CD14-positive monocyte (primary cell): ENCODE measurements around the gene PPP3CA. TPM values are rescaled to one million over a fixed set of nuclear protein-coding genes. Genes with fewer than 3 reads are reported as not detected.

ENCODE experiments used
- DNase-seq, 3 donors: peaks; one replicate each; pipeline ENCODE4 v3.0.0-alpha.2; 2011 to 2022
- H2AFZ ChIP-seq: 2 replicates; pipeline ENCODE4 v1.6.0; 2012; ENCODE audit warnings: mild to moderate bottlenecking, low read depth, low read length, inconsistent platforms; ENCODE audit not compliant: insufficient read depth, poor library complexity, severe bottlenecking
- H3K27ac ChIP-seq, 2 donors: 1 replicate in 1 of 2; 2 replicates in 1 of 2; pipeline ENCODE4 v1.5.1; 2012 to 2013; ENCODE audit warnings: low read length in 2 of 2, control low read depth in 1 of 2, inconsistent platforms in 1 of 2, low read depth in 1 of 2, mild to moderate bottlenecking in 1 of 2
- H3K27me3 ChIP-seq, 2 donors: one replicate each; pipeline versions ENCODE4 v1.6.0 to v1.6.1; 2011 to 2013; ENCODE audit warnings: low read length in 2 of 2; ENCODE audit not compliant: control insufficient read depth in 2 of 2, insufficient read depth in 2 of 2
- H3K36me3 ChIP-seq, 2 donors: replicated peaks in 1 of 2; 1 replicate in 1 of 2; 2 replicates in 1 of 2; pipeline versions ENCODE4 v1.5.1 to v1.6.1; 2012 to 2013; ENCODE audit warnings: low read length in 2 of 2, control low read depth in 1 of 2, inconsistent platforms in 1 of 2, mild to moderate bottlenecking in 1 of 2; ENCODE audit not compliant: insufficient read depth in 2 of 2, control insufficient read depth in 1 of 2
- H3K4me1 ChIP-seq, 2 donors: 1 replicate in 1 of 2; 2 replicates in 1 of 2; pipeline versions ENCODE4 v1.5.1 to v1.6.1; 2012 to 2013; ENCODE audit warnings: low read length in 2 of 2, control low read depth in 1 of 2, inconsistent platforms in 1 of 2, mild to moderate bottlenecking in 1 of 2, moderate library complexity in 1 of 2; ENCODE audit not compliant: insufficient read depth in 2 of 2, control insufficient read depth in 1 of 2
- H3K4me2 ChIP-seq: replicated peaks from 2 replicates; pipeline ENCODE3; 2012; ENCODE audit warnings: low read length, moderate library complexity, mild to moderate bottlenecking; ENCODE audit not compliant: poor library complexity, severe bottlenecking; ENCODE audit errors: extremely low read depth
- H3K4me3 ChIP-seq, 3 experiments: fragments of 200-600 bp in 1 of 3; sonication (generic) in 1 of 3; replicated peaks in 1 of 3; 1 replicate in 2 of 3; 2 replicates in 1 of 3; pipeline ENCODE4 v1.5.1; 2011 to 2013; ENCODE audit warnings: low read length in 3 of 3, mild to moderate bottlenecking in 3 of 3, control low read depth in 2 of 3, low read depth in 2 of 3, inconsistent platforms in 1 of 3, moderate library complexity in 1 of 3
- H3K79me2 ChIP-seq: 2 replicates; pipeline ENCODE4 v1.6.0; 2012; ENCODE audit warnings: mild to moderate bottlenecking, control low read depth, inconsistent platforms, low read length, moderate library complexity; ENCODE audit not compliant: insufficient read depth
- H3K9ac ChIP-seq: 2 replicates; pipeline ENCODE4 v1.6.0; 2017; ENCODE audit warnings: low read length, mild to moderate bottlenecking; ENCODE audit not compliant: insufficient read depth, poor library complexity, severe bottlenecking
- H3K9me3 ChIP-seq, 2 donors: replicated peaks in 1 of 2; 1 replicate in 1 of 2; 2 replicates in 1 of 2; pipeline versions ENCODE4 v1.5.1 to v1.6.1; 2012 to 2013; ENCODE audit warnings: low read length in 2 of 2, control low read depth in 1 of 2; ENCODE audit not compliant: control insufficient read depth in 1 of 2, insufficient read depth in 1 of 2
- H4K20me1 ChIP-seq: 2 replicates; pipeline ENCODE4 v1.6.0; 2012; ENCODE audit warnings: mild to moderate bottlenecking, low read length, control low read depth, moderate library complexity; ENCODE audit not compliant: insufficient read depth
- H3K27ac Mint-ChIP-seq, 7 donors: one replicate each; pipeline ENCODE4 v1.8.0; 2020; ENCODE audit warnings: mild to moderate bottlenecking in 7 of 7, mixed read lengths in 7 of 7, moderate library complexity in 6 of 7, inconsistent platforms in 2 of 7
- H3K27me3 Mint-ChIP-seq, 3 donors: one replicate each; pipeline ENCODE4 v1.8.0; 2021 to 2022; ENCODE audit warnings: low read depth in 3 of 3, mild to moderate bottlenecking in 3 of 3, mixed read lengths in 3 of 3, moderate library complexity in 3 of 3, inconsistent platforms in 1 of 3
- H3K36me3 Mint-ChIP-seq, 2 donors: one replicate each; pipeline ENCODE4 v1.8.0; 2020; ENCODE audit warnings: mixed read lengths in 2 of 2, inconsistent platforms in 1 of 2, mild to moderate bottlenecking in 1 of 2
- H3K4me1 Mint-ChIP-seq: one replicate; pipeline ENCODE4 v1.8.0; 2020; ENCODE audit warnings: mild to moderate bottlenecking, mixed read lengths
- H3K4me3 Mint-ChIP-seq, 2 donors: one replicate each; pipeline ENCODE4 v1.8.0; 2020; ENCODE audit warnings: mild to moderate bottlenecking in 2 of 2, mixed read lengths in 2 of 2, moderate library complexity in 1 of 2
- H3K9me3 Mint-ChIP-seq, 7 donors: one replicate each; pipeline ENCODE4 v1.8.0; 2020 to 2022; ENCODE audit warnings: mixed read lengths in 7 of 7, mild to moderate bottlenecking in 6 of 7, moderate library complexity in 6 of 7, inconsistent platforms in 2 of 7
- WGBS: methylation state at CpG from one replicate; pipeline ENCODE4 v1.1.5; 2013; ENCODE audit warnings: missing lambda C conversion rate; ENCODE audit not compliant: insufficient coverage; 5-methylcytosine and 5-hydroxymethylcytosine counted together
- intact Hi-C, 2 donors: fragments of 100-400 bp; cut with micrococcal nuclease; formaldehyde crosslinking; loops; one replicate each; pipeline versions ENCODE4 v1.15.0 to v1.15.1; 2023
- polyA plus RNA-seq, 3 donors: library from polyadenylated mRNA; depleted of rRNA in 1 of 3; unstranded in 2 of 3; stranded (reverse) in 1 of 3; fragments of 300-500 nt in 2 of 3; fragments of >200 nt in 1 of 3; fragmentation: Illumina TruSeq in 2 of 3; gene quantifications; 1 replicate in 2 of 3; 2 replicates in 1 of 3; pipeline ENCODE4 v1.2.3, GENCODE V29; 2012 to 2021
- TF ChIP-seq, protein P1 (sequence below): fragments of 200-600 bp; IDR thresholded peaks from one replicate; pipeline ENCODE4 v1.8.0; 2022; ENCODE audit warnings: antibody characterized with exemption, mild to moderate bottlenecking

Gene PPP3CA
- polyA plus RNA-seq, 3 donors, result 5.1 to 9.7 (median 8.9) TPM

DNA sequence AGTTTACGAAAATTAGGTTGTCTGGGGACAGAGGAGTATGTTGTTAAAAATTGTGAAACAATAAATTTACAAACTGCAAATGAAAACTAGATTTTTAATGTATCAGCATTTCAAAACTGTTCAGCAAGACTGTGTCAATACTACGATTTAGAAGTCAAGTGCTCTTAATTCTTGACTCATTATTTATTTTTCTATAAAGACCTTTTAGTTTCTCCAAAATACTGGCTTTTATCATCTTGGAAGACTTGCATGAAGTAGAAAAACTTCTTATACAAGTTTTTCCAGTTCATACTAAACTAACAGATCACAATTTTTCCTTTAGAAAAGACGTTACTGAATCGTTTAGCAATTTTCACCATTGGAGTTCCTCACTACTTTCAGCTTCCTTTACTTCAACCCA is 231.4 kb downstream of the PPP3CA start:
- no peak for DNase-seq
- WGBS, result 100% methylated on average over 1 of the region's 4 CpGs
- no peak overlapping the region for H3K9ac ChIP-seq
- Mint-ChIP-seq H3K36me3 (peaks cover 0 to 4% of the 10 kb centered on the region in 2 donors), H3K4me3 (no peak overlapping the region), H3K27ac (no peak overlapping the region), H3K9me3 (no peaks in the 10 kb centered on the region), H3K4me1 (peaks cover 4% of the 10 kb centered on the region), H3K27me3 (peaks cover 0 to 1% (median 0%) of the 10 kb centered on the region in 3 donors)
- no peaks in the 10 kb centered on the region for H3K79me2 ChIP-seq
- no peaks in the 10 kb centered on the region for H3K36me3 ChIP-seq
- peaks cover 46% of the 10 kb centered on the region for H4K20me1 ChIP-seq
- TF ChIP-seq, protein P1, sequence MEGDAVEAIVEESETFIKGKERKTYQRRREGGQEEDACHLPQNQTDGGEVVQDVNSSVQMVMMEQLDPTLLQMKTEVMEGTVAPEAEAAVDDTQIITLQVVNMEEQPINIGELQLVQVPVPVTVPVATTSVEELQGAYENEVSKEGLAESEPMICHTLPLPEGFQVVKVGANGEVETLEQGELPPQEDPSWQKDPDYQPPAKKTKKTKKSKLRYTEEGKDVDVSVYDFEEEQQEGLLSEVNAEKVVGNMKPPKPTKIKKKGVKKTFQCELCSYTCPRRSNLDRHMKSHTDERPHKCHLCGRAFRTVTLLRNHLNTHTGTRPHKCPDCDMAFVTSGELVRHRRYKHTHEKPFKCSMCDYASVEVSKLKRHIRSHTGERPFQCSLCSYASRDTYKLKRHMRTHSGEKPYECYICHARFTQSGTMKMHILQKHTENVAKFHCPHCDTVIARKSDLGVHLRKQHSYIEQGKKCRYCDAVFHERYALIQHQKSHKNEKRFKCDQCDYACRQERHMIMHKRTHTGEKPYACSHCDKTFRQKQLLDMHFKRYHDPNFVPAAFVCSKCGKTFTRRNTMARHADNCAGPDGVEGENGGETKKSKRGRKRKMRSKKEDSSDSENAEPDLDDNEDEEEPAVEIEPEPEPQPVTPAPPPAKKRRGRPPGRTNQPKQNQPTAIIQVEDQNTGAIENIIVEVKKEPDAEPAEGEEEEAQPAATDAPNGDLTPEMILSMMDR, result no peak
- no peak overlapping the region for H3K4me2 ChIP-seq
- H3K9me3 ChIP-seq, result no peaks in the 10 kb centered on the region
- H2AFZ ChIP-seq, result no peak overlapping the region
- H3K27ac ChIP-seq, result no peak overlapping the region
- H3K4me1 ChIP-seq, result no peaks in the 10 kb centered on the region
- no peaks in the 10 kb centered on the region for H3K27me3 ChIP-seq
- no peak overlapping the region for H3K4me3 ChIP-seq
- intact Hi-C loops, result no loop called here

DNA sequence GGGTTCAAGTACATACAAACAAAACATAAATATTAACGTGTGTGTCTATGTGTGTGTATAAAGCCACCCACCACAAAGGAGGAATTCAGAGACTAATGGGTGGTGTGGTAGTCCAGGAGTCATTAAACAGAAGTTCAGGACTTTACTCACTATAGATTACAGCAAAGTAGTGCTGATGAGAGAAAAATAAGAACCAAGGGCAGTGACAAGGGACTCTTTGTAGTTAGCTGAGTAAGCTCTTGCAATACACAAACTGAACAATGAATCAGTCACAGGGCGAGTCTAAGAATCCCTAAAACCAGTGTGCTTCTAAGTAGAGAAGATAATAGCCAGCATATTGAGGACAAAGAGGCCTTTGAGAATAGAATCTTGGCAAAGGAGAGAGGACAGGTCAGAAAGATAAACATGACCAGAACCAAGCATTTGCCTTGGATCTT is 232.4 kb downstream of the PPP3CA start:
- Histone ChIP-seq H3K4me2 (no peak overlapping the region), H3K4me1 (no peaks in the 10 kb centered on the region), H2AFZ (no peak overlapping the region), H3K79me2 (no peaks in the 10 kb centered on the region), H4K20me1 (peaks cover 42% of the 10 kb centered on the region), H3K9ac (no peak overlapping the region), H3K4me3 (no peak overlapping the region), H3K27me3 (no peaks in the 10 kb centered on the region), H3K9me3 (no peaks in the 10 kb centered on the region), H3K27ac (no peak overlapping the region), H3K36me3 (no peaks in the 10 kb centered on the region)
- intact Hi-C loops, result no loop called here
- no CpG with 5 or more reads among the region's 2 CpGs for WGBS
- TF ChIP-seq, protein P1, result no peak
- Mint-ChIP-seq H3K4me1 (peaks cover 4% of the 10 kb centered on the region), H3K9me3 (no peaks in the 10 kb centered on the region), H3K36me3 (peaks cover 0 to 4% of the 10 kb centered on the region in 2 donors), H3K27ac (peak overlapping the region in 1 of 7 donors; percentile 47), H3K27me3 (peaks cover 0 to 1% (median 0%) of the 10 kb centered on the region in 3 donors), H3K4me3 (no peak overlapping the region)
- no peak for DNase-seq
